DOHH2 (cell line): Measurements from ENCODE around the gene PQBP1.
A peak's percentile ranks its signal among the peaks of the same experiment; 100 is the strongest.

Source experiments
- H3F3A ChIP-seq: fragments of 200-600 bp; sonication (generic), shearing (Covaris generic); 2 replicates; pipeline ENCODE4 v1.6.0; 2016; ENCODE audit warnings: antibody characterized with exemption, mild to moderate bottlenecking; ENCODE audit not compliant: control insufficient read depth, insufficient read depth
- H3K27ac ChIP-seq: fragments of 200-600 bp; sonication (generic); 2 replicates; pipeline ENCODE4 v1.5.1; 2014; ENCODE audit warnings: low read depth, mild to moderate bottlenecking, low read length, moderate library complexity
- H3K27me3 ChIP-seq: fragments of 200-600 bp; sonication (generic); 2 replicates; pipeline ENCODE4 v1.6.1; 2014; ENCODE audit warnings: mild to moderate bottlenecking, low read length, mixed read lengths; ENCODE audit not compliant: control insufficient read depth
- H3K36me3 ChIP-seq: fragments of 200-600 bp; sonication (generic); 2 replicates; pipeline ENCODE4 v1.6.1; 2014; ENCODE audit warnings: mild to moderate bottlenecking, low read length, moderate library complexity, mixed read lengths; ENCODE audit not compliant: control insufficient read depth
- H3K4me1 ChIP-seq: fragments of 200-600 bp; sonication (generic); 2 replicates; pipeline ENCODE4 v1.6.1; 2014; ENCODE audit warnings: mild to moderate bottlenecking, low read length, mixed read lengths; ENCODE audit not compliant: control insufficient read depth
- H3K4me2 ChIP-seq: fragments of 200-600 bp; sonication (generic); 2 replicates; pipeline ENCODE4 v1.6.0; 2014; ENCODE audit warnings: mild to moderate bottlenecking, low read length, moderate library complexity
- H3K4me3 ChIP-seq: fragments of 200-600 bp; sonication (generic); 2 replicates; pipeline ENCODE4 v1.5.1; 2014; ENCODE audit warnings: mild to moderate bottlenecking, low read length, mixed read lengths
- H3K79me2 ChIP-seq: fragments of 200-600 bp; sonication (generic); 2 replicates; pipeline ENCODE4 v1.6.1; 2014; ENCODE audit warnings: mild to moderate bottlenecking, low read length, mixed read lengths; ENCODE audit not compliant: control insufficient read depth
- H3K9me2 ChIP-seq: fragments of 200-600 bp; sonication (generic); replicated peaks from 2 replicates; pipeline ENCODE4 v1.6.1; 2014; ENCODE audit warnings: mild to moderate bottlenecking, low read length, mixed read lengths; ENCODE audit not compliant: control insufficient read depth
- H3K9me3 ChIP-seq: fragments of 200-600 bp; sonication (generic); 2 replicates; pipeline ENCODE4 v1.6.1; 2014; ENCODE audit warnings: antibody characterized with exemption, low read length, mixed read lengths; ENCODE audit not compliant: control insufficient read depth, insufficient read depth
- H4K20me1 ChIP-seq: fragments of 200-600 bp; sonication (generic); 2 replicates; pipeline ENCODE4 v1.6.0; 2014; ENCODE audit warnings: low read depth, mild to moderate bottlenecking, antibody characterized with exemption, low read length, moderate library complexity; ENCODE audit not compliant: control insufficient read depth, insufficient read depth
- EZH2phosphoT487 ChIP-seq: fragments of 200-600 bp; sonication (generic); IDR thresholded peaks from 2 replicates; pipeline ENCODE4 v1.6.1; 2017; ENCODE audit warnings: borderline replicate concordance, mild to moderate bottlenecking, antibody characterized with exemption, low read length, moderate library complexity, mixed read lengths
- TF ChIP-seq, protein P1 (sequence below): fragments of 200-600 bp; sonication (generic); IDR thresholded peaks from one replicate; pipeline ENCODE4 v1.5.1; 2014; ENCODE audit warnings: antibody characterized with exemption, mild to moderate bottlenecking, low read depth, low read length; ENCODE audit not compliant: poor library complexity, severe bottlenecking

The PQBP1 gene

DNA sequence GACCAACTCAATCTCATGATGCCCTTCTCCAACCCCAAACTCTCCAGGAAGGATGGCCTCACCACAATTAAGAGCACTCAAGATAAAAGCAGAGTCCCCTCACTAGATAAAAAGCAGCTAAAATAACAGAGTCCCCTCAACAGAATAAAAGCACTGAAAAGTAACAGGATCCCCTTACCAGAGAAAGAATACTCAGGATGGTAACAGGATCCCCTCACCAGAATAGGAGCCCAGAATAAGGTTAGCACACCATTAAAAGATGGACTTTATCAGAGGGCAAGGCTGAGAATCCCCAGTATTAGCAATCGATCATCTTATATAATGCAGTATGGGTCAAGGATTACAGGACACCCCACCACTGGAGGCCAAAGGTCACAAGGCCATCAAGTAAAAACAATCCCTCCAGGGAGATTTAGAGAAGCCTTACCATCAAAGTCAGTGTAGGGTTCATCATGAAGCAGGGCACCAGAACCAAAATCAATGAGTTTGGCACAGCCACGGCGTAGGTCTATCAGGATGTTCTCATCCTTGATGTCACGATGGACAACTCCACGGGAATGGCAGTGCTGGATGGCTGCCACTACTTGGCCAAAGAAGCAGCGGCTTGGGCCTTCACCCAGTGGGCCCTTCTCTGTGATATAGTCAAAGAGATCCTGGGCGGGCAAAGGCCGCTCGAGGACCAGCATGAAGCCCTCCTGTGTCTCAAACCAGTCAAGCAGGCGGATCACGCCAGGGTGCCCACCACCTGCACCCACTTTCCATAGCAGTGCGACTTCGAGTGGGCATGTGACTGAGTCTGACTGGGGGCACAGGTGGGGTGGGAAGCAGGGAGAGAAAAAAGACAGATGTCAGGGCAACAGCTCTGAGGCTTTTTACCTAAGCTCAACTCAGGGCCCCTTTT is 17.1 kb downstream of the PQBP1 start:
- TF ChIP-seq, protein P1, sequence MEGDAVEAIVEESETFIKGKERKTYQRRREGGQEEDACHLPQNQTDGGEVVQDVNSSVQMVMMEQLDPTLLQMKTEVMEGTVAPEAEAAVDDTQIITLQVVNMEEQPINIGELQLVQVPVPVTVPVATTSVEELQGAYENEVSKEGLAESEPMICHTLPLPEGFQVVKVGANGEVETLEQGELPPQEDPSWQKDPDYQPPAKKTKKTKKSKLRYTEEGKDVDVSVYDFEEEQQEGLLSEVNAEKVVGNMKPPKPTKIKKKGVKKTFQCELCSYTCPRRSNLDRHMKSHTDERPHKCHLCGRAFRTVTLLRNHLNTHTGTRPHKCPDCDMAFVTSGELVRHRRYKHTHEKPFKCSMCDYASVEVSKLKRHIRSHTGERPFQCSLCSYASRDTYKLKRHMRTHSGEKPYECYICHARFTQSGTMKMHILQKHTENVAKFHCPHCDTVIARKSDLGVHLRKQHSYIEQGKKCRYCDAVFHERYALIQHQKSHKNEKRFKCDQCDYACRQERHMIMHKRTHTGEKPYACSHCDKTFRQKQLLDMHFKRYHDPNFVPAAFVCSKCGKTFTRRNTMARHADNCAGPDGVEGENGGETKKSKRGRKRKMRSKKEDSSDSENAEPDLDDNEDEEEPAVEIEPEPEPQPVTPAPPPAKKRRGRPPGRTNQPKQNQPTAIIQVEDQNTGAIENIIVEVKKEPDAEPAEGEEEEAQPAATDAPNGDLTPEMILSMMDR: no peak
- no peak for TF ChIP-seq EZH2phosphoT487
- H3K4me1 ChIP-seq: peaks cover 31% of the 10 kb centered on the region
- H3K4me2 ChIP-seq: no peak overlapping the region
- peaks cover 14% of the 10 kb centered on the region; the same call in 1 of the 2 replicates for H3F3A ChIP-seq
- no peak overlapping the region for H3K4me3 ChIP-seq
- H3K9me3 ChIP-seq: no peaks in the 10 kb centered on the region
- H3K79me2 ChIP-seq: peaks cover 55% of the 10 kb centered on the region
- peaks cover 57% of the 10 kb centered on the region for H3K36me3 ChIP-seq
- peaks cover 13% of the 10 kb centered on the region; the same call in 1 of the 2 replicates for H4K20me1 ChIP-seq
- no peak overlapping the region for H3K27ac ChIP-seq
- no peaks in the 10 kb centered on the region for H3K27me3 ChIP-seq
- no peaks in the 10 kb centered on the region for H3K9me2 ChIP-seq

DNA sequence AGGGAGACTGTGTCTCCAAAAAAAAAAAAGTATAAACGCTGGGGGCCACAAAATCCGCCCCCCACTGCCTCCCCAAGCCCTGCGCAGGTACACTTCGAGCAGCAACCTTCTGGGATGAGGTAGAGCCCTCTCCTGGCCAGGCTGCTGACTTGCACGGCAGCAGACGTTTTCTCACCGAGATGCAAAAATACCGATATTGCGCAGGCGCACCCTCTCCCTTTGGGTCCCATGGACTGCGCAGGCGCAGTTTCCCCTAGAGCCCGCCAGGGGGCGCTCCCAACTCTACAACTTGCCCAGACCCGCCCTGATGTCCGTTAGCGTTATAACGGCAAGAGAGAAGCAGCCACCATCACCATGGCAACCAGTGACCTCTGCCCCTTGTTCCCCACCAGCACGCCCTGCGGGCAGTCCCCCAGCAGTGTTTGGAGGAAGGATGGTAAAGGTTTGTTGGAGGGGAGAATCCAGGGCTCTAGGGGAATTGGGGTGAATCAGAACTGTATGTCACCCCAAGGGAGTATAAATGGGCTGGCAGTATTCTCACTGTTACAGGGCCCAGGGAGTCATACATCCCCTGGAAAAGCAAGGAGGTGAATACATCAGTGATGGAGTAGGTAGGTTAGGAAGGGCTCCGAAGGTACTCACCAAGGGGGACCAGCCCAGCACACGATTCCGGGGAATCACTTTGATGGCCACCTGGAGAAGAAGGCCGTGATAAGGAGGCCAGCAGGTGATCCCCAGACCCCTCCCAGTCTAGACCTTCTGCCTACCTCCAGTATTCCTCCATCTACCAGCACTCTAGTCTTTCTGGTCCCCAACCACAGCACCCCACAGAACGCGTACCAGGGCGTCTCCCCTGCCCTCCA is 19.6 kb downstream of the PQBP1 start:
- TF ChIP-seq, protein P1: peak; percentile 83
- TF ChIP-seq EZH2phosphoT487: no peak
- Histone ChIP-seq H3K36me3 (peaks cover 57% of the 10 kb centered on the region), H3K9me2 (no peaks in the 10 kb centered on the region), H3K4me1 (peaks cover 30% of the 10 kb centered on the region), H3K9me3 (no peaks in the 10 kb centered on the region), H4K20me1 (peaks cover 13% of the 10 kb centered on the region; the same call in 1 of the 2 replicates), H3K27ac (peak overlapping the region; percentile 83), H3K27me3 (no peaks in the 10 kb centered on the region), H3F3A (peaks cover 21% of the 10 kb centered on the region), H3K4me3 (peak overlapping the region; percentile 75), H3K79me2 (peaks cover 39% of the 10 kb centered on the region), H3K4me2 (peak overlapping the region; percentile 72)

DNA sequence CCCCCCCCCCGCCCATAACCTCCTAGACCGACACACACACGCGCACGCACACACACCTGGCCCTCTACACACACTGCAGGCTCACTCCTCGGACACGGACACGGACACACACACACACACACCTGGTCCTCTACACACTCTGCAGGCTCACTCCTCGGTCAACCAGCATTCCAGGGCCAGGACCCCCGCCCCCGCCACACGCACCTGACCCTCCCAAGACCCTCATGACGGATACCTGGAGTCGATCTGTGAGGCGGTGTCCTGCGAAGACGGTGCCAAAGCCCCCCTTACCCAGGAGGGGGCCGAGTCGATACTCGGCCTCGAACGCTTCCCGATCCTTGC is 20.5 kb downstream of the PQBP1 start:
- Histone ChIP-seq H3K79me2 (peaks cover 39% of the 10 kb centered on the region), H4K20me1 (peaks cover 13% of the 10 kb centered on the region; the same call in 1 of the 2 replicates), H3K27me3 (no peaks in the 10 kb centered on the region), H3F3A (peaks cover 13% of the 10 kb centered on the region), H3K4me1 (peaks cover 30% of the 10 kb centered on the region), H3K36me3 (peaks cover 55% of the 10 kb centered on the region), H3K4me3 (peak overlapping the region; percentile 75), H3K9me3 (no peaks in the 10 kb centered on the region), H3K4me2 (peak overlapping the region; percentile 72), H3K9me2 (no peaks in the 10 kb centered on the region), H3K27ac (peak overlapping the region; percentile 83)
- TF ChIP-seq, protein P1: no peak
